ENCODE measurements around the gene KIF2C.

DNA sequence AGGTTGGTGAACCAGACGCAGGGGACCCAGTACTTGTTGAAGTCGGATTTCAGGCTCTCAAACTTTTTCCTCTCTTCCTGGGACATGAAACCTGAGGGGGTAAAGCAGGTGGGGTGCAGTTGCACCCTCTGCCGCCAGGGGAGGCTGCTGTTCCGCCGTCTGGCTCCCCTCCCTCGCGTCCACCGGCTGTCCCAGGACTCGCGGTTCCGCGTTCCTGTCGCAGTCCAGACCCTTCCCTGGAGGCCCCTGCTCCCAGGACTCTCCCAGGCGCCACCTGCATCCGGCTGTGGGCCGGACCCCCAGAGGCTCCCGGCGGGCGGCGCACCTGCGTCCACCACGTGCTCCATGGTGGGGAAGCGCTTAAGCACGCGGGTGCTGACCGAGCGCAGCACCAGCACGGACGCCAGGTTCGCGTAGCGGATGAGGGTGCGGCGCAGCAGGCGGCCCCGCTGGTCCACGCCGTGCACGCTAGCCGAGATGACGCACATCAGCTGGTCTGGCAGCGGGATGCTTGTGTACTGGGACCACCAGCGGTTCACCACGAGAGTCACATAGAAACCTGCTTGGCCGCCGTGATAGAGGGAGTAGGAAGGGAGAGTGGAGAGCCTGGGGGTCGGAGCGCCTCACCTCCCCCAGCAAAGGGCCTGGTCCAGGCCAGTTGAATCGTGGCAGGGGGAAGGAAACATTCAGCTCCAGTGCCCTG is 46.7 kb downstream of the KIF2C start:
- TF ChIP-seq CTCF (IDR thresholded peaks at IDR 0.05) (peak in 2 of 3 donors; percentile 72 to 99), POLR2A (IDR thresholded peaks at IDR 0.05) (no peak)
